Lower leg skin (tissue), 4 donors: Measurements from ENCODE around the gene TRMU. TPM values are rescaled to one million over a fixed set of nuclear protein-coding genes. Genes with fewer than 3 reads are reported as not detected.
A peak's percentile ranks its signal among the peaks of the same experiment; 100 is the strongest.

Experiments
- DNase-seq, 2 donors: peaks; one replicate each; pipeline ENCODE4 v3.0.0-alpha.2; 2019; ENCODE audit warnings: low spot score in 2 of 2
- H3K4me3 ChIP-seq: fragments of 200-600 bp; sonication (generic); 2 replicates; pipeline ENCODE4 v1.5.1; 2017; ENCODE audit warnings: mild to moderate bottlenecking, low read depth; ENCODE audit not compliant: poor library complexity, severe bottlenecking
- POLR2A ChIP-seq, 2 donors: fragments of 450-650 bp; IDR thresholded peaks; one replicate each; pipeline ENCODE4 v1.6.1; 2016 to 2017; ENCODE audit warnings: antibody characterized with exemption in 2 of 2, mild to moderate bottlenecking in 1 of 2, moderate library complexity in 1 of 2
- WGBS, 2 donors: methylation state at CpG; one replicate each; pipeline ENCODE4 v1.1.5; 2018; 5-methylcytosine and 5-hydroxymethylcytosine counted together
- intact Hi-C: fragments of 100-400 bp; cut with DNase I; formaldehyde crosslinking; loops from one replicate; pipeline ENCODE4 v1.15.0; 2023; ENCODE audit warnings: low total_unique reads
- total RNA-seq, 4 donors: library from RNA; depleted of rRNA; stranded (reverse); fragments of >200 nt; gene quantifications; one replicate each; pipeline ENCODE4 v1.1.0, GENCODE V29; 2016
- TF ChIP-seq, protein P1 (sequence below), 3 donors: fragments of 450-650 bp; IDR thresholded peaks; one replicate each; pipeline ENCODE4 v1.5.1; 2016; ENCODE audit warnings: antibody characterized with exemption in 3 of 3, mild to moderate bottlenecking in 3 of 3, moderate library complexity in 2 of 3

TRMU gene, protein sequence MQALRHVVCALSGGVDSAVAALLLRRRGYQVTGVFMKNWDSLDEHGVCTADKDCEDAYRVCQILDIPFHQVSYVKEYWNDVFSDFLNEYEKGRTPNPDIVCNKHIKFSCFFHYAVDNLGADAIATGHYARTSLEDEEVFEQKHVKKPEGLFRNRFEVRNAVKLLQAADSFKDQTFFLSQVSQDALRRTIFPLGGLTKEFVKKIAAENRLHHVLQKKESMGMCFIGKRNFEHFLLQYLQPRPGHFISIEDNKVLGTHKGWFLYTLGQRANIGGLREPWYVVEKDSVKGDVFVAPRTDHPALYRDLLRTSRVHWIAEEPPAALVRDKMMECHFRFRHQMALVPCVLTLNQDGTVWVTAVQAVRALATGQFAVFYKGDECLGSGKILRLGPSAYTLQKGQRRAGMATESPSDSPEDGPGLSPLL
- total RNA-seq: 10 to 100 TPM; 26.8 to 43.5 (median 32.7) TPM

DNA sequence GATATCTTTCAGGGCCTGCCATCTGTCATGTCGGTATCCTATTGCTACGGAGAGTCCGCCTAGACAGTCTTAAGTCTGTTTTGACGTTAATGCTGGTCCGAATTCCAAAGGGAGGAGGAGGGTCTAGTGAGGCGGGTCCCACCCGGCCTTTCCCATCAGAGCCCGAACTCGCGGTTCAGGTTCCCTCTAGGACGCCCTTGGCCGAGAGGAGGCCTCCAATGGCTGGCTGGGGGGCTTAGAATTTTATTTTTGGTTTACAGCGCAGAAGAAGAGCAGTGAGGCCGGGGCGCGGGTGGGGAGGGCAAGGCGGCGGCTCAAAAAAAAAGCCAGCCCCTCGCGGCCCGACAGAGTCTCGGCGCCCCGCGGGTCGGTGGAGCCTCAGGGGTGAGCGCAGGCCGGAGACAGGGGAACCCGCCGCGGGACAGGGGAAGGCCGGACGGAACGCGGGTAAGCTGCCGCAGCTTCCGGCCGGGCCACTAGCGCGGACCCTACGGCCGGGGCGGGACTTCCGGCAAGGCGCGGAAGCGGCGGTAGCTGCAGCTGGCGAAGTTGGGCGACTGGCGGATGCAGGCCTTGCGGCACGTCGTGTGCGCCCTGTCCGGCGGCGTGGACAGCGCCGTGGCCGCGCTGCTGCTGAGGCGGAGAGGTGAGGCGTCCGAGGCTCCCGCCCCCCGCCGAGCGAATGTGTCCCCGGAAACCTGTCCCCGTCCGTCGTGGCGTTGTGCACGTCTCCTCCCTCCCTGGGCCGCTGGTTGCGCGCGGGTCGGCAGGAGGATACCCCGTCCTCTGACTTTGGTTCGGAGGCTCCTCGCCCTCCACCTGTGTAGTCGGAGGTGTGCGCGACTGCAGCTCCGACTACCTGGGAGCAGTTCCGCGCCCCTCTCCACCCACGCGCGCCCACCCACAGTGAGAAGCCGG is at the start of gene TRMU:
TSS of gene TRMU (plus strand) at position 514 of the 918 bp plus-strand sequence. CDS start at position 565, 51 bp downstream.
- peak within 1 kb of the TSS; percentile 87 for H3K4me3 ChIP-seq
- DNase-seq: peak; percentile 59 to 96
- WGBS, 2 donors: 1 to 2% methylated on average over 37 to 56 of the region's 93 CpGs
- intact Hi-C loops: no loop called here
- TF ChIP-seq, protein P1, sequence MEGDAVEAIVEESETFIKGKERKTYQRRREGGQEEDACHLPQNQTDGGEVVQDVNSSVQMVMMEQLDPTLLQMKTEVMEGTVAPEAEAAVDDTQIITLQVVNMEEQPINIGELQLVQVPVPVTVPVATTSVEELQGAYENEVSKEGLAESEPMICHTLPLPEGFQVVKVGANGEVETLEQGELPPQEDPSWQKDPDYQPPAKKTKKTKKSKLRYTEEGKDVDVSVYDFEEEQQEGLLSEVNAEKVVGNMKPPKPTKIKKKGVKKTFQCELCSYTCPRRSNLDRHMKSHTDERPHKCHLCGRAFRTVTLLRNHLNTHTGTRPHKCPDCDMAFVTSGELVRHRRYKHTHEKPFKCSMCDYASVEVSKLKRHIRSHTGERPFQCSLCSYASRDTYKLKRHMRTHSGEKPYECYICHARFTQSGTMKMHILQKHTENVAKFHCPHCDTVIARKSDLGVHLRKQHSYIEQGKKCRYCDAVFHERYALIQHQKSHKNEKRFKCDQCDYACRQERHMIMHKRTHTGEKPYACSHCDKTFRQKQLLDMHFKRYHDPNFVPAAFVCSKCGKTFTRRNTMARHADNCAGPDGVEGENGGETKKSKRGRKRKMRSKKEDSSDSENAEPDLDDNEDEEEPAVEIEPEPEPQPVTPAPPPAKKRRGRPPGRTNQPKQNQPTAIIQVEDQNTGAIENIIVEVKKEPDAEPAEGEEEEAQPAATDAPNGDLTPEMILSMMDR (IDR thresholded peaks at IDR 0.05): no peak
- no peak for TF ChIP-seq POLR2A (IDR thresholded peaks at IDR 0.05)

DNA sequence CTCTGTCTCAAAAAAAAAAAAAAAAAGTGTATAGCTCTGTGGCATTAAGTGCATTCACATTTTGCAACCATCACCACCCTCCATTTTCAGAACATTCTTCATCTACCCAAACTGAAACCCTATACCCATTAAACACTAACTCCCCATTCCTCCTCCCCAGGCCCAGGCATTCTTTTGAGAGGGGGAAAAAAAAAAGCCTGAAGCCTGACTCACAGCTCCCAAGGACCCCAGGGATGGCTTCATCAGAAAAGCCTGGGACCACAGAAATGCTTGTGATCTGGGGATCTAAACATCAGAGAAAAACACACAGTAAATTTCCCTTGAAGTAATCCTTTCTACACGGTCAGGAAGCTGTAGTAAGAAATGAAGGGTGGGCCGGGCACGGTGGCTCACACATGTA is 49.5 kb upstream of the TRMU start:
- intact Hi-C loops: no loop called here
- 94 to 98% methylated on average over 3 of the region's 3 CpGs for WGBS, 2 donors
- no peak overlapping the region for H3K4me3 ChIP-seq
- TF ChIP-seq POLR2A (IDR thresholded peaks at IDR 0.05): no peak
- TF ChIP-seq, protein P1 (IDR thresholded peaks at IDR 0.05): no peak
- no peak for DNase-seq

DNA sequence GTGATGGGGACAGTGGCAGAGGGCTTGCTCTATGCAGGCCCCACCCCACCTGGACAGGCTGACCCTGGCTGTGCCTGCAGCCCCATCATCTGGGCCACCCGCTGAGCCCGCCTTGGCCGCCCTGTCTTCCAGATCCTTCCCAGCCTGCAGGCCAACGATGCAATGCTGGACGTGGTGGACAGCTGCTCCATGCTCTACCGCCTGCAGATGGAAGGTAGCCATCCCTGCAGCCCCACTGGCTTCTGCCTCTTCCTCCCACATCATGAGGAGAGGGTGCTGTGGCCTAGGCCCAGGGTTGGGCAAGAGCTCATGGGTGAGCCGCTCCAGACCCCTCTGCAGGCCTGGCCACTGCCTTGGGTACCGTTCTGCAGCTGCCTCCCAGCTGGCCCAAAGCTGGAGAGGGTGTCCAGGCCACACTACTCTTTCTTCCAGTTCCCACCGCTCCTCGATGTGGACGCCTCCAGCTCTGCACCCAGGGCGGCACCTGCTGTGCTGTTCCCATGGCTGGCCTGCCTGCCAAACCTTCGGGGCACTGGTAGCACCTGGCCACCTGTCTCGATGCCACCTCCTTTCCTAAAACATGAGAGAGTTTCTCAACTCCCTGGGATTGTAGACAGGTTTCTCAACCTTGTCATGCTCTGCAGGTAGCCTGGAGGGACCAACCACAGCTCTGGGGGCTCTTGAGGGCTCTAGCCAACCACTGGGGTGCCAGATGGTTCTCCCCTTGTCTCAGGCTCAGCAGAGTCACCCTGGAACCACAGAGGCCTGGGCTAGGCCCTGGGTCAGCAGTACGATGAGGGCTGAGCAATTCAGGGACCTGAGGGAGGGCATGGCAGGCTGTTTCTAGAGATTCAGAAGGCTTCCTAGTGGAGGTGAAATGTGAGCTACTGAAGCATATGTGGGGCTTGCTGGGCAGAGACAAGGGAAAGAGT is 48.3 kb upstream of the TRMU start:
- no peak overlapping the region for H3K4me3 ChIP-seq

DNA sequence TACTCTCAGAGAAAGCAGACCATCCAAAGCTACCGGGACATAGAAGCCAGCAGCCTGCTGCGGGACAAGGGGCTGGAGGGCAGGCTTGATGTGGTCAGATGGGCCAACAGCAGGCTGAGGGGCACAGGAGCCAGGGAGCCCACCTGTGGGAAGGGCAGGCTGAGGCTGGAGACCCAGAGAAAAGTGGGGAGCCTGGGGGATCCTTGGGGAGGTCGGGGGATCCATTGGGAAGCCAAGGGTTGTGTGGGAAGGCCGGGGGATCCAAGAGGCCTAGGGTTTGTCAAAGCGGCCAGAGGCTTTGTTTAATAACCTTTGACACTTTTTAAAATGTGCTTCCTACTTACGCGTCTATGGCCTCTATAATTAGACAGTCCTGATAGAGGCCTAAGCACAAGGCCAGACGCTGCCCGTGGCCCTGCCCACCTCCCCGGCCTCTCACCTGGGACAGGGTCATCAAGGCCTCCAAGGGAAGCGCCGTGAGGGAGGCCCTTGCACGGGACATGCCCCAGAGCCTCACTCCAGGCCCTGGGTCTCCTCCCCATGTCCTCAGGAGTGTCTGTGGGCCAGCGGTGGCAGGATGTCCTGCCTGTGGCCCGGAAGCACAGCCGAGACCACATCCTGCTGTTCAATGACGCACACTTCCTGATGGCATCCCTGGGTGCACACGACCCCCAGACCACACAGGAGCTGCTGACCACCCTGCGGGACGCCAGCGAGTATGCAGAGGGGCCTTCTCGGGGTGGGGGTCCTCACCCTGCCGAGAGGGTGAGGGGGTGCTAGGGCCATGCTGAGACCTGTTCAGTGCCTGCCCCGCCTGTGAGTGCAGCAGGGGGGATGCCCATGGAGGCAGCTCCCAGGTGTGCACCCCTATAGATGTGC is 47.4 kb upstream of the TRMU start:
- WGBS, 2 donors: 80 to 82% methylated on average over 23 to 24 of the region's 24 CpGs
- no peak overlapping the region for H3K4me3 ChIP-seq
- intact Hi-C loops: no loop called here
- TF ChIP-seq POLR2A (IDR thresholded peaks at IDR 0.05): no peak
- TF ChIP-seq, protein P1 (IDR thresholded peaks at IDR 0.05): no peak
- DNase-seq: peak in 1 of 2 donors; percentile 87

More for the DNA sequence above, 48.3 kb upstream of the TRMU start:
- WGBS, 2 donors: 69 to 73% methylated on average over 14 to 15 of the region's 15 CpGs
- TF ChIP-seq, protein P1 (IDR thresholded peaks at IDR 0.05): no peak
- no peak for TF ChIP-seq POLR2A (IDR thresholded peaks at IDR 0.05)
- peak in 1 of 2 donors; percentile 83 for DNase-seq
- intact Hi-C loops: no loop called here
